NT2/D1 (cell line): ENCODE results near the gene SNRNP70.

ENCODE experiments used
- DNase-seq: peaks from one replicate; pipeline ENCODE4 v3.0.0-alpha.2; 2011; ENCODE audit warnings: low read depth, low spot score
- H3K27me3 ChIP-seq: 2 replicates; pipeline ENCODE4 v1.6.0; 2011; ENCODE audit warnings: mild to moderate bottlenecking; ENCODE audit not compliant: insufficient read length, insufficient read depth
- H3K36me3 ChIP-seq: 2 replicates; pipeline ENCODE4 v1.6.1; 2011; ENCODE audit warnings: mild to moderate bottlenecking, low read length, mixed read lengths; ENCODE audit not compliant: insufficient read depth, insufficient read length
- H3K4me1 ChIP-seq: 2 replicates; pipeline ENCODE4 v1.5.1; 2011; ENCODE audit not compliant: insufficient read depth, insufficient read length
- H3K4me3 ChIP-seq: 2 replicates; pipeline ENCODE4 v1.5.1; 2011; ENCODE audit warnings: low read depth; ENCODE audit not compliant: insufficient read length
- H3K9ac ChIP-seq: 2 replicates; pipeline ENCODE4 v1.6.0; 2011; ENCODE audit warnings: low read depth; ENCODE audit not compliant: insufficient read length
- H3K9me3 ChIP-seq: 2 replicates; pipeline ENCODE4 v1.5.1; 2011; ENCODE audit warnings: mild to moderate bottlenecking, low read length; ENCODE audit not compliant: insufficient read depth
- SUZ12 ChIP-seq: IDR thresholded peaks from 2 replicates; pipeline ENCODE4 v1.6.1; 2011; ENCODE audit not compliant: insufficient read length, insufficient read depth; ENCODE audit errors: extremely low read depth
- YY1 ChIP-seq: IDR thresholded peaks from 2 replicates; pipeline ENCODE4 v1.6.1; 2011; ENCODE audit not compliant: insufficient read length, insufficient read depth
- ZNF274 ChIP-seq: IDR thresholded peaks from 2 replicates; pipeline ENCODE4 v1.6.1; 2011; ENCODE audit warnings: mild to moderate bottlenecking, low read depth, low read length

Gene SNRNP70

GRCh38 chr19:49132974-49133609 is 47.8 kb downstream of the SNRNP70 start:
- Histone ChIP-seq H3K9ac (no peak overlapping the region), H3K4me1 (peaks cover 7% of the 10 kb centered on the region), H3K4me3 (no peak overlapping the region)

GRCh38 chr19:49133621-49134454 is 48.6 kb downstream of the SNRNP70 start:
- Histone ChIP-seq H3K4me1 (peaks cover 7% of the 10 kb centered on the region), H3K9ac (no peak overlapping the region), H3K36me3 (peaks cover 17% of the 10 kb centered on the region), H3K4me3 (no peak overlapping the region), H3K9me3 (peaks cover 3% of the 10 kb centered on the region; the same call in 1 of the 2 replicates), H3K27me3 (no peaks in the 10 kb centered on the region)
- no peak for DNase-seq
- TF ChIP-seq YY1 (no peak), ZNF274 (no peak), SUZ12 (no peak)

More at GRCh38 chr19:49132974-49133609, 47.8 kb downstream of the SNRNP70 start:
- TF ChIP-seq YY1 (no peak), SUZ12 (no peak), ZNF274 (no peak)
- Histone ChIP-seq H3K36me3 (peaks cover 17% of the 10 kb centered on the region), H3K9me3 (peaks cover 3% of the 10 kb centered on the region; the same call in 1 of the 2 replicates), H3K27me3 (no peaks in the 10 kb centered on the region)
- DNase-seq = no peak

GRCh38 chr19:49135686-49136085 is 50.4 kb downstream of the SNRNP70 start:
- peaks cover 17% of the 10 kb centered on the region for H3K36me3 ChIP-seq
- no peak overlapping the region for H3K4me3 ChIP-seq
- no peak for TF ChIP-seq SUZ12
- TF ChIP-seq YY1 = no peak
- no peak for TF ChIP-seq ZNF274
- H3K27me3 ChIP-seq = no peaks in the 10 kb centered on the region
- H3K4me1 ChIP-seq = peaks cover 3% of the 10 kb centered on the region
- H3K9ac ChIP-seq = no peak overlapping the region
- peaks cover 3% of the 10 kb centered on the region; the same call in 1 of the 2 replicates for H3K9me3 ChIP-seq
- DNase-seq = no peak

- Histone ChIP-seq H3K4me3 (no peak overlapping the region), H3K36me3 (peaks cover 17% of the 10 kb centered on the region), H3K4me1 (peaks cover 3% of the 10 kb centered on the region), H3K9me3 (peaks cover 3% of the 10 kb centered on the region; the same call in 1 of the 2 replicates), H3K27me3 (no peaks in the 10 kb centered on the region), H3K9ac (no peak overlapping the region)
- DNase-seq = no peak
- TF ChIP-seq SUZ12 (no peak), ZNF274 (no peak), YY1 (no peak)
Measured at GRCh38 chr19:49136771-49137171, 51.5 kb downstream of the SNRNP70 start.

GRCh38 chr19:49140951-49141350 is 55.7 kb downstream of the SNRNP70 start:
- H3K4me3 ChIP-seq = no peak overlapping the region
- TF ChIP-seq YY1 (no peak), ZNF274 (no peak), SUZ12 (no peak)
- H3K4me1 ChIP-seq = peaks cover 3% of the 10 kb centered on the region
- no peak overlapping the region for H3K9ac ChIP-seq
- peaks cover 1% of the 10 kb centered on the region; the same call in 1 of the 2 replicates for H3K9me3 ChIP-seq
- no peaks in the 10 kb centered on the region for H3K27me3 ChIP-seq
- DNase-seq = no peak
- H3K36me3 ChIP-seq = peaks cover 1% of the 10 kb centered on the region

GRCh38 chr19:49141352-49141751 is 56.1 kb downstream of the SNRNP70 start:
- no peak overlapping the region for H3K4me3 ChIP-seq
- TF ChIP-seq SUZ12 = no peak
- no peak for TF ChIP-seq ZNF274
- no peak for TF ChIP-seq YY1
- no peak overlapping the region for H3K9ac ChIP-seq
- DNase-seq = no peak
- no peaks in the 10 kb centered on the region for H3K36me3 ChIP-seq
- no peaks in the 10 kb centered on the region for H3K9me3 ChIP-seq
- H3K4me1 ChIP-seq = peaks cover 3% of the 10 kb centered on the region
- H3K27me3 ChIP-seq = no peaks in the 10 kb centered on the region

GRCh38 chr19:49142866-49143335 is 57.6 kb downstream of the SNRNP70 start:
- no peak overlapping the region for H3K9ac ChIP-seq
- H3K4me1 ChIP-seq = peaks cover 3% of the 10 kb centered on the region
- no peak overlapping the region for H3K4me3 ChIP-seq
- no peaks in the 10 kb centered on the region for H3K36me3 ChIP-seq
- TF ChIP-seq ZNF274 = no peak
- no peak for TF ChIP-seq YY1
- TF ChIP-seq SUZ12 = no peak
- no peaks in the 10 kb centered on the region for H3K9me3 ChIP-seq
- no peaks in the 10 kb centered on the region for H3K27me3 ChIP-seq
- peak; percentile 72 for DNase-seq
